BLaER1 (cell line): Measurements from ENCODE around the gene FOXP4.

Source experiments
- H3K27ac ChIP-seq: shearing (Covaris generic); formaldehyde crosslinking; 2 replicates; pipeline ENCODE4 v1.8.1; 2022
- H3K27me3 ChIP-seq: shearing (Covaris generic); formaldehyde crosslinking; 2 replicates; pipeline ENCODE4 v1.8.1; 2022
- H3K36me3 ChIP-seq: shearing (Covaris generic); formaldehyde crosslinking; 2 replicates; pipeline ENCODE4 v1.8.1; 2022
- H3K4me1 ChIP-seq: shearing (Covaris generic); formaldehyde crosslinking; 2 replicates; pipeline ENCODE4 v1.8.1; 2022
- H3K4me2 ChIP-seq: shearing (Covaris generic); formaldehyde crosslinking; 2 replicates; pipeline ENCODE4 v1.8.1; 2022
- H3K4me3 ChIP-seq: shearing (Covaris generic); formaldehyde crosslinking; 2 replicates; pipeline ENCODE4 v1.8.1; 2022
- H3K9ac ChIP-seq: shearing (Covaris generic); formaldehyde crosslinking; 2 replicates; pipeline ENCODE4 v1.8.1; 2022
- H3K9me3 ChIP-seq: shearing (Covaris generic); formaldehyde crosslinking; 2 replicates; pipeline ENCODE4 v1.8.1; 2022
- H4K20me1 ChIP-seq: shearing (Covaris generic); formaldehyde crosslinking; 2 replicates; pipeline ENCODE4 v1.8.1; 2022
- Cebpa-rat ChIP-seq: shearing (Covaris generic); IDR thresholded peaks from 2 replicates; pipeline ENCODE4 v1.8.1; 2022

Gene FOXP4

DNA sequence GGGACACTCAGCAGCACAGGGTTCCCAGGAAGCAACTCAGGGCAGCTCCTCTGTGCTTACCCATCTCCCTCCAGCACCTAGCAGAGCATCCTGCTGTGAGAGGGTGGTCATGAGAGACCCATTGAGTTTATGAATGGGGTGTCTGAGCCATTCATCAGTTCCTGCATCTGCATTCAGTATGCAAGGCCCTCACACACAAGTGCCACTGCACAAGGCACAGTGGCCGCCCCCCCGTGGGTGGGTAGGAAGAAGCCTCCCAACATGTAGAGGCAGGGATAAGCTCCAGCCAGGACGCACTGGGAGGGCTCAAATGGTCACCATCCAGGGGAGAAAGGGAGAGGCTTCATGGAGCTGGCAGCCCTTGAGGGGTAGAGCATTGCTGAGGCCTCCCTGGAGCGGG, 43.0 kb downstream of the FOXP4 start:
- no peak for TF ChIP-seq Cebpa-rat
- no peak overlapping the region for H3K27ac ChIP-seq
- H3K36me3 ChIP-seq = peaks cover 88% of the 10 kb centered on the region
- H3K4me3 ChIP-seq = no peak overlapping the region
- no peak overlapping the region for H3K9ac ChIP-seq
- H3K4me1 ChIP-seq = peaks cover 31% of the 10 kb centered on the region
- no peak overlapping the region for H3K4me2 ChIP-seq
- H3K27me3 ChIP-seq = no peaks in the 10 kb centered on the region
- no peaks in the 10 kb centered on the region for H3K9me3 ChIP-seq
- H4K20me1 ChIP-seq = peaks cover 42% of the 10 kb centered on the region

- peaks cover 35% of the 10 kb centered on the region for H4K20me1 ChIP-seq
- H3K4me2 ChIP-seq = no peak overlapping the region
- no peak overlapping the region for H3K27ac ChIP-seq
- peaks cover 23% of the 10 kb centered on the region for H3K4me1 ChIP-seq
- peaks cover 88% of the 10 kb centered on the region for H3K36me3 ChIP-seq
- no peak overlapping the region for H3K9ac ChIP-seq
- H3K4me3 ChIP-seq = no peak overlapping the region
- no peaks in the 10 kb centered on the region for H3K9me3 ChIP-seq
- no peaks in the 10 kb centered on the region for H3K27me3 ChIP-seq
- no peak for TF ChIP-seq Cebpa-rat
Measured at GRCh38 chr6:41589636-41590622, 43.7 kb downstream of the FOXP4 start.

DNA sequence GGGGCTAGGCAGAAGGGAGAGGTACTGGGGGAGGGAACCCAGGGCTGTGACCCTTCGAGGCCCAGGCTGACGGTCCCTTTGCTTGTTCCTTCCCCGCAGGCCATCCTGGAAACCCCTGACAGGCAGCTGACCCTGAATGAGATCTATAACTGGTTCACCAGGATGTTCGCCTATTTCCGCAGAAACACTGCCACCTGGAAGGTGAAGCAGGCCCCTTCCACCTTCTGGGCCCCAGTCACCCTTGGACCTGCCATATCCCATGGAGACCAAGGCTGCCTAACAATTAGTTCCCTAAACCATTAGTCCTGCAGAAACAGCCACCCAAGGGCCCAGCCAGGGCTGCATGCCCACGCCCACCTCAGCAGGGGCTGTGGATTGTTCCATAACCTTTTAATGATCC, 44.9 kb downstream of the FOXP4 start:
- TF ChIP-seq Cebpa-rat = no peak

GRCh38 chr6:41591859-41592502, 45.8 kb downstream of the FOXP4 start:
- H3K9ac ChIP-seq = no peak overlapping the region
- 0 out of 2 replicates have a peak, but pooled peaks cover 15% of the 10 kb centered on the region for H4K20me1 ChIP-seq
- H3K36me3 ChIP-seq = peaks cover 97% of the 10 kb centered on the region
- H3K4me3 ChIP-seq = no peak overlapping the region
- H3K27ac ChIP-seq = no peak overlapping the region
- no peak overlapping the region for H3K4me2 ChIP-seq
- H3K27me3 ChIP-seq = no peaks in the 10 kb centered on the region
- H3K9me3 ChIP-seq = no peaks in the 10 kb centered on the region
- no peak for TF ChIP-seq Cebpa-rat
- peaks cover 3% of the 10 kb centered on the region for H3K4me1 ChIP-seq

More for the DNA sequence above, 44.9 kb downstream of the FOXP4 start:
- no peak overlapping the region for H3K4me2 ChIP-seq
- H3K9ac ChIP-seq = no peak overlapping the region
- no peak overlapping the region for H3K27ac ChIP-seq
- H3K36me3 ChIP-seq = peaks cover 88% of the 10 kb centered on the region
- H3K9me3 ChIP-seq = no peaks in the 10 kb centered on the region
- peaks cover 12% of the 10 kb centered on the region for H3K4me1 ChIP-seq
- H4K20me1 ChIP-seq = peaks cover 24% of the 10 kb centered on the region; the same call in 1 of the 2 replicates
- no peak overlapping the region for H3K4me3 ChIP-seq
- H3K27me3 ChIP-seq = no peaks in the 10 kb centered on the region

- H3K4me2 ChIP-seq = no peak overlapping the region
- H3K9ac ChIP-seq = no peak overlapping the region
- no peaks in the 10 kb centered on the region for H3K9me3 ChIP-seq
- no peak overlapping the region for H3K4me3 ChIP-seq
- no peak for TF ChIP-seq Cebpa-rat
- H3K27ac ChIP-seq = no peak overlapping the region
- peaks cover 3% of the 10 kb centered on the region for H3K4me1 ChIP-seq
- peaks cover 84% of the 10 kb centered on the region for H3K36me3 ChIP-seq
- no peaks in the 10 kb centered on the region for H3K27me3 ChIP-seq
- 0 out of 2 replicates have a peak, but pooled peaks cover 10% of the 10 kb centered on the region for H4K20me1 ChIP-seq
Measured at GRCh38 chr6:41593406-41593805, 47.2 kb downstream of the FOXP4 start.

- 0 out of 2 replicates have a peak, but pooled peaks cover 10% of the 10 kb centered on the region for H4K20me1 ChIP-seq
- no peak overlapping the region for H3K4me3 ChIP-seq
- H3K9ac ChIP-seq = no peak overlapping the region
- no peak for TF ChIP-seq Cebpa-rat
- H3K9me3 ChIP-seq = no peaks in the 10 kb centered on the region
- H3K27ac ChIP-seq = no peak overlapping the region
- H3K27me3 ChIP-seq = no peaks in the 10 kb centered on the region
- peaks cover 80% of the 10 kb centered on the region for H3K36me3 ChIP-seq
- H3K4me2 ChIP-seq = no peak overlapping the region
- peaks cover 8% of the 10 kb centered on the region for H3K4me1 ChIP-seq
Measured at GRCh38 chr6:41593839-41594238, 47.7 kb downstream of the FOXP4 start.

GRCh38 chr6:41594326-41594725, 48.1 kb downstream of the FOXP4 start:
- no peak overlapping the region for H3K4me2 ChIP-seq
- H3K9ac ChIP-seq = no peak overlapping the region
- TF ChIP-seq Cebpa-rat = no peak
- H3K27me3 ChIP-seq = no peaks in the 10 kb centered on the region
- 0 out of 2 replicates have a peak, but pooled peaks cover 10% of the 10 kb centered on the region for H4K20me1 ChIP-seq
- H3K36me3 ChIP-seq = peaks cover 75% of the 10 kb centered on the region
- H3K9me3 ChIP-seq = no peaks in the 10 kb centered on the region
- peaks cover 13% of the 10 kb centered on the region for H3K4me1 ChIP-seq
- no peak overlapping the region for H3K4me3 ChIP-seq
- H3K27ac ChIP-seq = no peak overlapping the region

DNA sequence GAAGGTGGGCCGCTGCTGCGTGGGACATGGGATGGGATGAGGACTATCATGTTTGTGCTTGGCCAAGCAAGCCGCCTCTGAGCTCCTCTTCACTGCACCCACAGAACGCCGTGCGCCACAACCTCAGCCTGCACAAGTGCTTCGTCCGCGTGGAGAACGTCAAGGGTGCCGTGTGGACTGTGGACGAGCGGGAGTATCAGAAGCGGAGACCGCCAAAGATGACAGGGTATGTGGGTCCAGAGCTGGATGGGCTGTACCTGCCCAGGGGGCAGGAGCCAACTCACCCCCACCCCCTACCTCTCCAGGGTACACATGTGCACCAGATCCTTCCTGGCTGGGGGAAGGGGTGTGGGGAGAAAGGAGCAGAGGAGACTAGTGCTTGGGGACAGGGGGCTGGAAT, 48.6 kb downstream of the FOXP4 start:
- no peaks in the 10 kb centered on the region for H3K27me3 ChIP-seq
- peaks cover 70% of the 10 kb centered on the region for H3K36me3 ChIP-seq
- H4K20me1 ChIP-seq = 0 out of 2 replicates have a peak, but pooled peaks cover 10% of the 10 kb centered on the region
- no peak for TF ChIP-seq Cebpa-rat
- no peak overlapping the region for H3K4me2 ChIP-seq
- H3K27ac ChIP-seq = no peak overlapping the region
- no peak overlapping the region for H3K4me3 ChIP-seq
- H3K9me3 ChIP-seq = no peaks in the 10 kb centered on the region
- H3K4me1 ChIP-seq = peaks cover 17% of the 10 kb centered on the region
- no peak overlapping the region for H3K9ac ChIP-seq

- no peak overlapping the region for H3K4me2 ChIP-seq
- 0 out of 2 replicates have a peak, but pooled peaks cover 10% of the 10 kb centered on the region for H4K20me1 ChIP-seq
- no peak overlapping the region for H3K9ac ChIP-seq
- TF ChIP-seq Cebpa-rat = no peak
- no peak overlapping the region for H3K27ac ChIP-seq
- no peak overlapping the region for H3K4me3 ChIP-seq
- no peaks in the 10 kb centered on the region for H3K9me3 ChIP-seq
- peaks cover 66% of the 10 kb centered on the region for H3K36me3 ChIP-seq
- H3K27me3 ChIP-seq = no peaks in the 10 kb centered on the region
- peaks cover 21% of the 10 kb centered on the region for H3K4me1 ChIP-seq
Measured at GRCh38 chr6:41595166-41595565, 49.0 kb downstream of the FOXP4 start.
